ENCODE data around the gene IL24.
"Not testable (repeated sequence)": the region's sequence is repeated elsewhere in the genome, so short reads cannot be mapped to it uniquely, and the experiment has no call there.

Gene IL24

GRCh38 chr1:206897175-206897574 lies at the start of gene IL24:
TSS of gene IL24 (plus strand) at chr1:206897443. CDS start at chr1:206897833, 390 bp downstream.
- H3K4me3 Mint-ChIP-seq: peak within 1 kb of the TSS; percentile 33
- peaks cover 27% of the 10 kb centered on the region for H3K4me1 Mint-ChIP-seq
- DNase-seq (ENCODE audit: low spot score in 2 of 2) (no peak), ATAC-seq (peak; percentile 86)
- no peaks in the 10 kb centered on the region for H3K9me3 Mint-ChIP-seq
- H3K27ac Mint-ChIP-seq: peak within 1 kb of the TSS; percentile 74
- peaks cover 5% of the 10 kb centered on the region for H3K36me3 Mint-ChIP-seq

GRCh38 chr1:206847946-206848345 lies 49.3 kb upstream of the IL24 start:
- H3K9me3 Mint-ChIP-seq: no peaks in the 10 kb centered on the region
- H3K4me1 Mint-ChIP-seq: no peaks in the 10 kb centered on the region
- H3K4me3 Mint-ChIP-seq: no peak overlapping the region
- no peaks in the 10 kb centered on the region for H3K36me3 Mint-ChIP-seq
- DNase-seq (ENCODE audit: low spot score in 2 of 2) (no peak), ATAC-seq (no peak)
- peak overlapping the region; percentile 35 for H3K27ac Mint-ChIP-seq

GRCh38 chr1:206850401-206850800 lies 46.8 kb upstream of the IL24 start:
- no peak for ATAC-seq
- no peak for DNase-seq (ENCODE audit: low spot score in 2 of 2)
- H3K36me3 Mint-ChIP-seq: no peaks in the 10 kb centered on the region
- no peak overlapping the region for H3K4me3 Mint-ChIP-seq
- H3K9me3 Mint-ChIP-seq: no peaks in the 10 kb centered on the region
- no peaks in the 10 kb centered on the region for H3K4me1 Mint-ChIP-seq
- no peak overlapping the region for H3K27ac Mint-ChIP-seq

GRCh38 chr1:206851341-206852010 lies 45.8 kb upstream of the IL24 start:
- Mint-ChIP-seq H3K27ac (no peak overlapping the region), H3K4me3 (no peak overlapping the region), H3K36me3 (no peaks in the 10 kb centered on the region), H3K9me3 (no peaks in the 10 kb centered on the region), H3K4me1 (peaks cover 6% of the 10 kb centered on the region)
- ATAC-seq (no peak), DNase-seq (ENCODE audit: low spot score in 2 of 2) (no peak)

- peaks cover 18% of the 10 kb centered on the region for H3K4me1 Mint-ChIP-seq
- not testable (repeated sequence) for H3K9me3 Mint-ChIP-seq; H3K27ac Mint-ChIP-seq; DNase-seq (ENCODE audit: low spot score in 2 of 2); H3K36me3 Mint-ChIP-seq; ATAC-seq; H3K4me3 Mint-ChIP-seq
These were observed 44.6 kb upstream of the IL24 start for GRCh38 chr1:206852662-206853061.

- not testable (repeated sequence) for H3K27ac Mint-ChIP-seq; DNase-seq (ENCODE audit: low spot score in 2 of 2); H3K4me3 Mint-ChIP-seq; H3K9me3 Mint-ChIP-seq; H3K36me3 Mint-ChIP-seq; ATAC-seq
- peaks cover 21% of the 10 kb centered on the region for H3K4me1 Mint-ChIP-seq
These were observed 43.5 kb upstream of the IL24 start for GRCh38 chr1:206853696-206854095.

GRCh38 chr1:206854401-206855129 lies 42.7 kb upstream of the IL24 start:
- no peak overlapping the region for H3K27ac Mint-ChIP-seq
- DNase-seq (ENCODE audit: low spot score in 2 of 2): no peak
- H3K36me3 Mint-ChIP-seq: no peaks in the 10 kb centered on the region
- H3K9me3 Mint-ChIP-seq: no peaks in the 10 kb centered on the region
- no peak for ATAC-seq
- H3K4me3 Mint-ChIP-seq: no peak overlapping the region
- peaks cover 21% of the 10 kb centered on the region for H3K4me1 Mint-ChIP-seq

- H3K9me3 Mint-ChIP-seq: no peaks in the 10 kb centered on the region
- H3K27ac Mint-ChIP-seq: no peak overlapping the region
- DNase-seq (ENCODE audit: low spot score in 2 of 2) (no peak), ATAC-seq (no peak)
- H3K4me1 Mint-ChIP-seq: peaks cover 21% of the 10 kb centered on the region
- H3K4me3 Mint-ChIP-seq: no peak overlapping the region
- H3K36me3 Mint-ChIP-seq: no peaks in the 10 kb centered on the region
These were observed 41.4 kb upstream of the IL24 start for GRCh38 chr1:206855859-206856258.

- Mint-ChIP-seq H3K4me1 (peaks cover 21% of the 10 kb centered on the region), H3K27ac (no peak overlapping the region), H3K4me3 (no peak overlapping the region), H3K9me3 (no peaks in the 10 kb centered on the region), H3K36me3 (no peaks in the 10 kb centered on the region)
- ATAC-seq (peak; percentile 94), DNase-seq (ENCODE audit: low spot score in 2 of 2) (no peak)
These were observed 40.4 kb upstream of the IL24 start for GRCh38 chr1:206856674-206857464.

GRCh38 chr1:206859082-206859521 lies 38.1 kb upstream of the IL24 start:
- no peaks in the 10 kb centered on the region for H3K36me3 Mint-ChIP-seq
- peaks cover 21% of the 10 kb centered on the region for H3K4me1 Mint-ChIP-seq
- H3K27ac Mint-ChIP-seq: no peak overlapping the region
- no peaks in the 10 kb centered on the region for H3K9me3 Mint-ChIP-seq
- ATAC-seq: no peak
- DNase-seq (ENCODE audit: low spot score in 2 of 2): no peak
- H3K4me3 Mint-ChIP-seq: no peak overlapping the region

GRCh38 chr1:206860165-206860564 lies 37.1 kb upstream of the IL24 start:
- no peak for ATAC-seq
- H3K36me3 Mint-ChIP-seq: no peaks in the 10 kb centered on the region
- H3K4me3 Mint-ChIP-seq: no peak overlapping the region
- peaks cover 27% of the 10 kb centered on the region for H3K4me1 Mint-ChIP-seq
- DNase-seq (ENCODE audit: low spot score in 2 of 2): no peak
- no peaks in the 10 kb centered on the region for H3K9me3 Mint-ChIP-seq
- H3K27ac Mint-ChIP-seq: no peak overlapping the region

GRCh38 chr1:206863266-206863665 lies 34.0 kb upstream of the IL24 start:
- ATAC-seq (no peak), DNase-seq (ENCODE audit: low spot score in 2 of 2) (no peak)
- no peak overlapping the region for H3K27ac Mint-ChIP-seq
- H3K4me3 Mint-ChIP-seq: no peak overlapping the region
- H3K36me3 Mint-ChIP-seq: no peaks in the 10 kb centered on the region
- peaks cover 11% of the 10 kb centered on the region for H3K4me1 Mint-ChIP-seq
- H3K9me3 Mint-ChIP-seq: no peaks in the 10 kb centered on the region

GRCh38 chr1:206864939-206865671 lies 32.1 kb upstream of the IL24 start, which contains the start of gene IL20:
TSS of gene IL20 (plus strand) at chr1:206865623. CDS start at chr1:206865853, 230 bp downstream.
- Mint-ChIP-seq H3K27ac (no peak within 1 kb of the TSS), H3K4me3 (no peak within 1 kb of the TSS), H3K9me3 (no peaks in the 10 kb centered on the region), H3K36me3 (no peaks in the 10 kb centered on the region), H3K4me1 (peaks cover 11% of the 10 kb centered on the region)
- DNase-seq (ENCODE audit: low spot score in 2 of 2) (peak; percentile 92), ATAC-seq (peak; percentile 87)

- H3K27ac Mint-ChIP-seq: no peak overlapping the region
- peaks cover 11% of the 10 kb centered on the region for H3K4me1 Mint-ChIP-seq
- ATAC-seq: no peak
- H3K9me3 Mint-ChIP-seq: no peaks in the 10 kb centered on the region
- no peak overlapping the region for H3K4me3 Mint-ChIP-seq
- DNase-seq (ENCODE audit: low spot score in 2 of 2): no peak
- H3K36me3 Mint-ChIP-seq: no peaks in the 10 kb centered on the region
These were observed 31.2 kb upstream of the IL24 start for GRCh38 chr1:206866062-206866461.

- Mint-ChIP-seq H3K4me3 (no peak overlapping the region), H3K27ac (no peak overlapping the region), H3K9me3 (no peaks in the 10 kb centered on the region), H3K36me3 (no peaks in the 10 kb centered on the region), H3K4me1 (peaks cover 11% of the 10 kb centered on the region)
- ATAC-seq: no peak
- DNase-seq (ENCODE audit: low spot score in 2 of 2): peak in 1 of 2 donors; percentile 34
These were observed 30.0 kb upstream of the IL24 start for GRCh38 chr1:206867239-206867638.

All from stimulated activated effector memory CD8-positive, alpha-beta T cell treated with anti-CD3 and anti-CD28 coated beads, Interleukin-12 subunit alpha, Interleukin-12 subunit beta, amount 100 ng/mL, for 72 hours (primary cell).